ENCODE data around the gene WNK2. TPM values are rescaled to one million over a fixed set of nuclear protein-coding genes. Genes with fewer than 3 reads are reported as not detected.

The WNK2 gene
- total RNA-seq, 2 experiments from 2014 or later, result 1.7 to 2.8 TPM

DNA sequence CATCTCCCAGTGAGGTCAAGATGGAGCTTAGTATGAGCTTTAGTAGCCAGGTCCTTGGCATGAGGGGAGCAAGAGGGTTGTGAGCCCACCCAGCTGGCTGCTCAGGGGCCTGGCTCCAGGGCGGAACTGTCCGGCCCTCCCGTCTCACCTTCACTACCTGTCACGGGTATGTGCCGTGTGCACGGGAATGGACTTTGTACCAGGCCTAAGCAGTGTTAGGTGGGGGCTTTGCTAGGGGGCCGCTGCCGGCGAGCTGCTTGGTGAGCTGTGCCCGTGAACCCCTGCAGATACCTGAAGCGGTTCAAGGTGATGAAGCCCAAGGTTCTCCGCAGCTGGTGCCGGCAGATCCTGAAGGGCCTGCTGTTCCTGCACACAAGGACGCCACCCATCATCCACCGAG lies 46.7 kb downstream of the WNK2 start:
- intact Hi-C loops (cut with micrococcal nuclease), result no loop called here
- no peaks in the 10 kb centered on the region for H3K36me3 Mint-ChIP-seq (ENCODE audit: low read depth)
- TF ChIP-seq CTCF (IDR thresholded peaks at IDR 0.05), result no peak
- ATAC-seq, result no peak
- H3K4me3 Mint-ChIP-seq, result no peak overlapping the region
- peaks cover under 1% of the 10 kb centered on the region for H3K4me1 Mint-ChIP-seq (ENCODE audit: low read depth)
- POLR2A ChIA-PET, result no interaction called here
- DNase-seq, result no peak
- no peaks in the 10 kb centered on the region for H3K9me3 Mint-ChIP-seq
- H3K27me3 Mint-ChIP-seq, result peaks cover 7% of the 10 kb centered on the region
- CTCF ChIA-PET, result no interaction called here
- H3K27ac Mint-ChIP-seq, result no peak overlapping the region

DNA sequence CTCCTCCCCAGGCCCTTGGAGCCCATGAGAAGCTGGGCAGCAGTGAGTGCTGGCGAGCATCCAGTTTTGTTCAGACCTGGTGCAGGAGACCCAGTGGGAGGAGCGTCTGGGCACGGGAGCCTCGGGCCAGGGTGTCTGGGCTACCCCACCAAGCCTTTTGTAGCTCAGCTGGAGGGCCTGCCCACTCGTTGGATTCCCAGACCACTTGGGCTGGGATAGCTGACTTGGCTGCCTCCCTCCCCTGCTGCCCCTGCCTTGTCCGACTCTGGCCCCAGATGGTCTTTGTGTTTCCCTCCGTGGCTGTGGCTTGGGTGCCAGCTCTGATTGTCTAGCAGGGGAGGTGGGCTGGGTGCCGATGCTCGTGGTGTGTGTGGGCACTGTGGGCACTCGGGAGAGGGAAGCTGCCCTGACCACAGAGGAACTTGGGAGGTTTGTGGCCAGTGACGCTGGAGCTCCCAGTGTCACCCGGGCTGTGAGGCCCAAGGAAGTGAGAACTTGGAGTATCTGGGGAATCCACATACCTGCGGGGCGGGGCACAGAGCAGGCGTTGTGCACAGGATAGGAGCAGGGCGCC lies 47.3 kb downstream of the WNK2 start:
- H3K4me3 Mint-ChIP-seq, result no peak overlapping the region
- ChIA-PET POLR2A (no interaction called here), CTCF (no interaction called here)
- H3K27me3 Mint-ChIP-seq, result peaks cover 7% of the 10 kb centered on the region
- no peaks in the 10 kb centered on the region for H3K9me3 Mint-ChIP-seq
- TF ChIP-seq CTCF (IDR thresholded peaks at IDR 0.05), result no peak
- no peak overlapping the region for H3K27ac Mint-ChIP-seq
- DNase-seq (no peak), ATAC-seq (no peak)
- no peaks in the 10 kb centered on the region for H3K36me3 Mint-ChIP-seq (ENCODE audit: low read depth)
- no peaks in the 10 kb centered on the region for H3K4me1 Mint-ChIP-seq (ENCODE audit: low read depth)
- intact Hi-C loops (cut with micrococcal nuclease), result no loop called here

GRCh38 chr9:93231716-93232115 lies 47.8 kb downstream of the WNK2 start:
- ChIA-PET POLR2A (no interaction called here), CTCF (no interaction called here)
- intact Hi-C loops (cut with micrococcal nuclease), result no loop called here
- ATAC-seq (no peak), DNase-seq (no peak)
- H3K9me3 Mint-ChIP-seq, result no peaks in the 10 kb centered on the region
- TF ChIP-seq CTCF (IDR thresholded peaks at IDR 0.05), result no peak
- peaks cover 7% of the 10 kb centered on the region for H3K27me3 Mint-ChIP-seq
- no peaks in the 10 kb centered on the region for H3K4me1 Mint-ChIP-seq (ENCODE audit: low read depth)
- no peak overlapping the region for H3K4me3 Mint-ChIP-seq
- H3K36me3 Mint-ChIP-seq (ENCODE audit: low read depth), result no peaks in the 10 kb centered on the region
- no peak overlapping the region for H3K27ac Mint-ChIP-seq

DNA sequence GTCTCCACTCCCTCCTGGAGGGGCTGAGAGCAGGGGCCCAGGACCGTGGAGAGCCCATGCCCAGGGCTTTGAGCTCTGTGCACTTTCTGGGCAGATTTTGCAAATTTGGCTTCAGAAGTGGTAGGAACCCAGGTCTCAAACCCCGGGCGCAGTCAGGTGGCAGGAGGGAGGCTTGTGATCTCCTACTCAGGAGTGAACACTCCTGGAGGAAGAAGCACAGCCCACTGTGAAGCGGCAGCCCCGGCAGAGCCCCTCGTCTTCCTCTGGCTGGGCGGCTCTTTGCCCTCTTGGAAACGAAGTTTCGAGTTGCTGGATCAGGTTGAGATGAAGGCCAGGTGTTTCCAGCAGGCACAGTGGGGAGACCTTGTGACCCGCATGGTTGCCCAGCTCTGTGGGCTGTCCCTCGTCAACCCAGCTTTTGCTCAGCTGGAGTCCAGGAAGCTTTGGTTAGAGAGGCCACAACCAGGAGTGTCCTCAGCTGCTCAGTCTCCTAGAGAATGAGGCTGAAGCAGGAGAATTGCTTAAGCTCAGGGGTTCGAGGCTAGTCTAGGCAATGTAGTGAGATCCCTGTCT lies 48.5 kb downstream of the WNK2 start:
- H3K4me1 Mint-ChIP-seq (ENCODE audit: low read depth), result peaks cover 4% of the 10 kb centered on the region
- DNase-seq (no peak), ATAC-seq (no peak)
- H3K36me3 Mint-ChIP-seq (ENCODE audit: low read depth), result no peaks in the 10 kb centered on the region
- ChIA-PET POLR2A (no interaction called here), CTCF (no interaction called here)
- no peak overlapping the region for H3K4me3 Mint-ChIP-seq
- H3K27me3 Mint-ChIP-seq, result peaks cover 7% of the 10 kb centered on the region
- intact Hi-C loops (cut with micrococcal nuclease), result no loop called here
- no peak overlapping the region for H3K27ac Mint-ChIP-seq
- no peak for TF ChIP-seq CTCF (IDR thresholded peaks at IDR 0.05)
- H3K9me3 Mint-ChIP-seq, result peaks cover 7% of the 10 kb centered on the region

DNA sequence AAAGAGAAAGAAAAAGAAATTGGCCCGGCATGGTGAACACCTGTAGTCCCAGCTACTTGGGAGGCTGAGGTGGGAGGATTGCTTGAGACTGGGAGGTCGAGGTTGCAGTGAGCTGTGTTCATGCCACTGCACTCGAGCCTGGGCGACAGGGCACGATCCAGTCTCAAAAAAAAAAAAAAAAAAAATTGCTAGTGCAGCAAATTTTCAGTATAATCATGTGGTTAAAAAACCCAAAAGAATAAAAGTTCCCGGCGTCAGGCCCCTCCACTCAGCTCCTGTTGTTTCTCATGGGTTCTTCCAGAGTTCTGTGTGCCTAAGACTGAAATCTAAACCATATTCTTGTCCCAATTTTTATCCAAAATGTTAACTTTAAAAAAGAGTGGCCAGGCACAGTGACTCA lies 49.1 kb downstream of the WNK2 start:
- no peak for TF ChIP-seq CTCF (IDR thresholded peaks at IDR 0.05)
- ChIA-PET POLR2A (no interaction called here), CTCF (no interaction called here)
- Mint-ChIP-seq H3K4me1 (ENCODE audit: low read depth) (peaks cover 8% of the 10 kb centered on the region), H3K36me3 (ENCODE audit: low read depth) (no peaks in the 10 kb centered on the region), H3K27me3 (peaks cover 7% of the 10 kb centered on the region), H3K27ac (no peak overlapping the region), H3K4me3 (no peak overlapping the region), H3K9me3 (peaks cover 8% of the 10 kb centered on the region)
- intact Hi-C loops (cut with micrococcal nuclease), result no loop called here
- no peak for ATAC-seq
- no peak for DNase-seq
